CD4-positive, alpha-beta T cell (primary cell): ENCODE measurements around the gene IL2RG. TPM values are rescaled to one million over a fixed set of nuclear protein-coding genes. Genes with fewer than 3 reads are reported as not detected.
A peak's percentile ranks its signal among the peaks of the same experiment; 100 is the strongest.

Source experiments
- ATAC-seq: fragments of 200-7000 bp; cut with Tn5 transposase; one replicate; pipeline ENCODE4 v1.10.0; 2022; ENCODE audit warnings: mild to moderate bottlenecking; ENCODE audit not compliant: poor library complexity
- CTCF ChIA-PET: fragments of 350-600 bp; sonication (Branson Sonifier 250); formaldehyde crosslinking; loops from one replicate; lab custom pipeline; 2021; ENCODE audit warnings: antibody characterized with exemption, inconsistent platforms; lab: Charles Lee
- POLR2A ChIA-PET: fragments of 350-600 bp; sonication (Branson Sonifier 250); formaldehyde crosslinking; loops from one replicate; lab custom pipeline; 2021; ENCODE audit warnings: antibody characterized with exemption, inconsistent platforms; lab: Charles Lee
- DNase-seq, 14 experiments: peaks; one replicate each; pipeline ENCODE4 v3.0.0-alpha.2; 2013 to 2020; ENCODE audit warnings: mixed read lengths in 2 of 14
- H3K27ac ChIP-seq, 2 donors: one replicate each; pipeline versions ENCODE4 v1.5.1 to v1.7.0; 2013; ENCODE audit warnings: low read length in 2 of 2, low read depth in 1 of 2, mild to moderate bottlenecking in 1 of 2
- H3K27me3 ChIP-seq, 2 experiments: 1 replicate in 1 of 2; 2 replicates in 1 of 2; pipeline versions ENCODE4 v1.6.1 to v1.7.0; 2013; ENCODE audit warnings: low read length in 2 of 2, control low read depth in 1 of 2, mild to moderate bottlenecking in 1 of 2, moderate library complexity in 1 of 2; ENCODE audit not compliant: insufficient read depth in 2 of 2, control insufficient read depth in 1 of 2
- H3K36me3 ChIP-seq: one replicate; pipeline ENCODE4 v1.6.1; 2013; ENCODE audit warnings: low read length, control low read depth; ENCODE audit not compliant: insufficient read depth
- H3K4me1 ChIP-seq: one replicate; pipeline ENCODE4 v1.6.1; 2013; ENCODE audit warnings: low read length, control low read depth; ENCODE audit not compliant: insufficient read depth
- H3K4me3 ChIP-seq: one replicate; pipeline ENCODE4 v1.5.1; 2013; ENCODE audit warnings: mild to moderate bottlenecking, low read length, moderate library complexity
- H3K9me3 ChIP-seq, 2 experiments: 1 replicate in 1 of 2; 2 replicates in 1 of 2; pipeline versions ENCODE4 v1.6.1 to v1.7.0; 2013; ENCODE audit warnings: low read length in 2 of 2, mild to moderate bottlenecking in 2 of 2, control low read depth in 1 of 2, moderate library complexity in 1 of 2; ENCODE audit not compliant: control insufficient read depth in 1 of 2, insufficient read depth in 1 of 2
- H3K27ac Mint-ChIP-seq: one replicate; pipeline ENCODE4 v1.8.0; 2020; ENCODE audit warnings: mixed read lengths
- H3K27me3 Mint-ChIP-seq: one replicate; pipeline ENCODE4 v1.8.0; 2021; ENCODE audit warnings: mixed read lengths
- H3K36me3 Mint-ChIP-seq: one replicate; pipeline ENCODE4 v1.8.0; 2021; ENCODE audit warnings: low read depth, mixed read lengths
- H3K4me1 Mint-ChIP-seq: one replicate; pipeline ENCODE4 v1.8.0; 2021; ENCODE audit warnings: low read depth, mixed read lengths
- H3K4me3 Mint-ChIP-seq: one replicate; pipeline ENCODE4 v1.8.0; 2020; ENCODE audit warnings: mild to moderate bottlenecking, mixed read lengths
- H3K9me3 Mint-ChIP-seq: one replicate; pipeline ENCODE4 v1.8.0; 2020; ENCODE audit warnings: mixed read lengths
- intact Hi-C, 2 experiments: fragments of 100-400 bp; cut with DNase I in 1 of 2; cut with micrococcal nuclease in 1 of 2; formaldehyde crosslinking; loops; one replicate each; pipeline versions ENCODE4 v1.15.1 to v1.9.0; 2023 to 2025; cut with DNase I, micrococcal nuclease
- total RNA-seq, 174 experiments: library from RNA in 2 of 174; stranded (reverse) in 2 of 174; gene quantifications; one replicate each; pipeline ENCODE4 v1.2.3 and lab custom pipeline; 2021 to 2026
- TF ChIP-seq, protein P1 (sequence below): fragments of 200-600 bp; IDR thresholded peaks from one replicate; pipeline ENCODE4 v1.8.0; 2022; ENCODE audit warnings: antibody characterized with exemption, mild to moderate bottlenecking

The IL2RG gene
- total RNA-seq, 2 experiments from 2014 or later = 213 to 225 TPM

DNA sequence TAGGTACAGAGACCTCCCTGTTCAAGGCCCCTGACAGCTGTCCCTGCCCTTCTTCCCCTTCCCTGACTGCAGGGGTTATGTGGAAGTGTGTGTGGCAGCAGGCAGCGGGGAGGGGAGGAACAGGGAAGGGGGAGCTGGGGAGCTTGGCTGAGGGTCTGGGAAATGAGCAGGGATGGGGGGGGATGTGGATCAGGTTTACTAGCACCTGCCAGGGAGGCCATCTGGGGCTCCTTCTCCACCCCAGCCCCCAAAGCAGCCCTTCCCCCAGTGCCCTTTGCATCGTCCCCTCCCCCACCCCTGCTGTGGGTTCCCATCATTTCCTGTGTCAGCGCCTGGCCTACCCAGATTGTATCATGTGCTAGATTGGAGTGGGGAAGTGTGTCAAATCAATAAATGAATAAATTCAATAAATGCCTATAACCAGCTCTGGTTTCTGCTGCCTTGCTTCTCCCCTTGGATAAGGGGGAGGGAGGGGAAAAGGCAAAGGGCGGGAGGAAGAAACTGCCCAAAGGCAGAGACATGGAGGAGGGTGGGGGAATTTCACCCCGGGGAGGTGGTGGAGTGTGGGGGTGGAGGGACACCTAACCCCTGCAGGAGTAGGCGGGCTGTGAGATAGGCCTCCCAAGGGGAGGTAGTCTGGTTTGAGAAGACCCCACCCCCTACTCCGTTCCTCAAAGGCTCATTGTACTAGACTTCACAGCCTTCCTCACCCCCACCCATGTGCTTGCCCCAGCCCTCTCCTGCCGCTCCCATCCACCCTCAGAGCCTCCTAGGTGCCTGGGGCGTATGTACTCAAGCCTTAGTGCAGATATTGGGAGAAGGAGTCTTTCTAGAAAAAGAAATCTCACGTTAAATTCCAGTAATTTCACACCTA is 8.0 kb downstream of the IL2RG start:
- peak overlapping the region; percentile 74 for H3K4me3 Mint-ChIP-seq
- TF ChIP-seq, protein P1, sequence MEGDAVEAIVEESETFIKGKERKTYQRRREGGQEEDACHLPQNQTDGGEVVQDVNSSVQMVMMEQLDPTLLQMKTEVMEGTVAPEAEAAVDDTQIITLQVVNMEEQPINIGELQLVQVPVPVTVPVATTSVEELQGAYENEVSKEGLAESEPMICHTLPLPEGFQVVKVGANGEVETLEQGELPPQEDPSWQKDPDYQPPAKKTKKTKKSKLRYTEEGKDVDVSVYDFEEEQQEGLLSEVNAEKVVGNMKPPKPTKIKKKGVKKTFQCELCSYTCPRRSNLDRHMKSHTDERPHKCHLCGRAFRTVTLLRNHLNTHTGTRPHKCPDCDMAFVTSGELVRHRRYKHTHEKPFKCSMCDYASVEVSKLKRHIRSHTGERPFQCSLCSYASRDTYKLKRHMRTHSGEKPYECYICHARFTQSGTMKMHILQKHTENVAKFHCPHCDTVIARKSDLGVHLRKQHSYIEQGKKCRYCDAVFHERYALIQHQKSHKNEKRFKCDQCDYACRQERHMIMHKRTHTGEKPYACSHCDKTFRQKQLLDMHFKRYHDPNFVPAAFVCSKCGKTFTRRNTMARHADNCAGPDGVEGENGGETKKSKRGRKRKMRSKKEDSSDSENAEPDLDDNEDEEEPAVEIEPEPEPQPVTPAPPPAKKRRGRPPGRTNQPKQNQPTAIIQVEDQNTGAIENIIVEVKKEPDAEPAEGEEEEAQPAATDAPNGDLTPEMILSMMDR = no peak
- no peaks in the 10 kb centered on the region for H3K27me3 Mint-ChIP-seq

DNA sequence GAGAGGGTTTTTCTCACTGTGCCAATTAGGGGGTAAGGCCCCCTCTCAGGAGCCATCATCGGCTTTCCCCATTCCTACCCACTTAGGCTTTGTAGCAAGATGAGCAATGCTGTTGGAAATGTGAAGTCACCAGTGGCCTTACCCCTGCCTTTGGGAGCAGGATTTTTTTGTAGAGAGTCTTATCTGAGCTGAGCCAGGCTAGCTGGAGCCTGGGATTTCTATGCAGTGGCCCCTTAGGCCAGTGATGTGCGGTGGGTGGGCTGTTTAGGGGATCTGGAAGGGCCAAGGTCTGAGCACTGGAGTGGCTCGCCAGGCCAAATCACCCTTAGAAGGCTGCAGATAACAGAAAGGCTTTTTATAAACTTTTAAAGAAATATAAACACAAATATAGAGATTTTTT is 9.1 kb downstream of the IL2RG start:
- CTCF ChIA-PET = interaction anchor here (0.8 to 4.6 kb wide), 3 partner anchors 9 to 26 kb away, joined by 3 to 40 read pairs (median 22); partner anchors contain the start of gene IL2RG
- intact Hi-C loops = no loop called here
- peak overlapping the region; percentile 93 for H3K27ac Mint-ChIP-seq
- no peaks in the 10 kb centered on the region for H3K9me3 Mint-ChIP-seq
- H3K36me3 Mint-ChIP-seq = peaks cover 18% of the 10 kb centered on the region
- Histone ChIP-seq H3K4me1 (peaks cover 89% of the 10 kb centered on the region), H3K9me3 (no peaks in the 10 kb centered on the region), H3K27ac (peak overlapping the region in 1 of 2 donors; percentile 55), H3K36me3 (peaks cover 7% of the 10 kb centered on the region), H3K4me3 (no peak overlapping the region), H3K27me3 (no peaks in the 10 kb centered on the region)
- ATAC-seq (no peak), DNase-seq (no peak)
- POLR2A ChIA-PET = interaction anchor here (1.1 to 5.3 kb wide), 7 partner anchors 10 to 264 kb away, joined by 4 to 106 read pairs (median 6); partner anchors contain the start of genes IL2RG, MED12, NONO and TAF1
- peak overlapping the region; percentile 74 for H3K4me3 Mint-ChIP-seq
- peaks cover 87% of the 10 kb centered on the region for H3K4me1 Mint-ChIP-seq
- no peaks in the 10 kb centered on the region for H3K27me3 Mint-ChIP-seq
- TF ChIP-seq, protein P1 = no peak

More for the DNA sequence above, 8.0 kb downstream of the IL2RG start:
- H3K9me3 Mint-ChIP-seq = no peaks in the 10 kb centered on the region
- peaks cover 17% of the 10 kb centered on the region for H3K36me3 ChIP-seq
- H3K27ac ChIP-seq = peak overlapping the region; percentile 72 to 76
- intact Hi-C loops = no loop called here
- no peaks in the 10 kb centered on the region for H3K27me3 ChIP-seq
- H3K4me1 ChIP-seq = peaks cover 90% of the 10 kb centered on the region
- peak; percentile 60 for ATAC-seq
- peak in 12 of 14 experiments; percentile 27 to 77 (median 56) for DNase-seq
- ChIA-PET POLR2A (interaction anchor here (1.1 to 5.3 kb wide), 7 partner anchors 9 to 263 kb away, joined by 4 to 106 read pairs (median 6); partner anchors contain the start of genes IL2RG, MED12, NONO and TAF1), CTCF (interaction anchor here (0.8 to 4.6 kb wide), 2 partner anchors 9 to 25 kb away, joined by 3 to 40 read pairs; partner anchors contain the start of gene IL2RG)
- H3K4me3 ChIP-seq = peak overlapping the region; percentile 35
- H3K27ac Mint-ChIP-seq = peak overlapping the region; percentile 93
- H3K36me3 Mint-ChIP-seq = peaks cover 28% of the 10 kb centered on the region
- H3K9me3 ChIP-seq = no peaks in the 10 kb centered on the region
- H3K4me1 Mint-ChIP-seq = peaks cover 87% of the 10 kb centered on the region
